ENCODE results near the gene KRT33B.

- TF ChIP-seq ZSCAN20 (CRISPR knock-in tag; IDR thresholded peaks at IDR 0.05; ENCODE audit: borderline replicate concordance) (no peak), POLR2AphosphoS5 (IDR thresholded peaks at IDR 0.05; ENCODE audit: low read depth, low read length) (no peak), ZNF431 (CRISPR knock-in tag; IDR thresholded peaks at IDR 0.05; ENCODE audit: borderline replicate concordance, low read depth) (no peak), ELF1 (CRISPR knock-in tag; IDR thresholded peaks at IDR 0.05) (no peak)
Measured at GRCh38 chr17:41395611-41396010, 26.0 kb upstream of the KRT33B start.
